H9 (cell line): ENCODE results near the gene SHLD2. TPM values are rescaled to one million over a fixed set of nuclear protein-coding genes. Genes with fewer than 3 reads are reported as not detected.
"Not testable (repeated sequence)": the region's sequence is repeated elsewhere in the genome, so short reads cannot be mapped to it uniquely, and the experiment has no call there.

Experiments used
- DNase-seq: peaks from one replicate; pipeline ENCODE4 v3.0.0-alpha.2; 2017
- H2AFZ ChIP-seq: one replicate; pipeline ENCODE4 v1.6.1; 2013; ENCODE audit warnings: mild to moderate bottlenecking, low read length, control low read depth, moderate library complexity
- H2AK5ac ChIP-seq: 2 replicates; pipeline ENCODE4 v1.6.1; 2013; ENCODE audit warnings: low read length, control low read depth, mixed read lengths; ENCODE audit not compliant: insufficient read length
- H2BK120ac ChIP-seq: one replicate; pipeline ENCODE4 v1.6.1; 2013; ENCODE audit warnings: low read depth, mild to moderate bottlenecking, low read length, control low read depth, inconsistent platforms; ENCODE audit not compliant: poor library complexity, severe bottlenecking
- H2BK12ac ChIP-seq: 2 replicates; pipeline ENCODE4 v1.6.1; 2013; ENCODE audit warnings: low read length, control low read depth, mixed read lengths, low read depth; ENCODE audit not compliant: insufficient read length
- H2BK15ac ChIP-seq: 2 replicates; pipeline ENCODE4 v1.6.1; 2013; ENCODE audit warnings: low read depth, low read length, control low read depth
- H2BK20ac ChIP-seq: one replicate; pipeline ENCODE4 v1.6.1; 2013; ENCODE audit warnings: low read depth, mild to moderate bottlenecking, low read length, control low read depth, inconsistent platforms; ENCODE audit not compliant: poor library complexity, severe bottlenecking
- H2BK5ac ChIP-seq: 2 replicates; pipeline ENCODE4 v1.6.1; 2013; ENCODE audit warnings: low read length, control low read depth, mixed read lengths; ENCODE audit not compliant: insufficient read length
- H3K14ac ChIP-seq: 2 replicates; pipeline ENCODE4 v1.6.1; 2013; ENCODE audit warnings: low read length, control low read depth; ENCODE audit not compliant: insufficient read depth
- H3K18ac ChIP-seq: 2 replicates; pipeline ENCODE4 v1.6.1; 2013; ENCODE audit warnings: low read depth, mild to moderate bottlenecking, mixed read lengths, low read length, control low read depth; ENCODE audit not compliant: insufficient read length
- H3K23ac ChIP-seq: 2 replicates; pipeline ENCODE4 v1.6.1; 2013; ENCODE audit warnings: low read length, control low read depth, mixed read lengths, low read depth; ENCODE audit not compliant: insufficient read length
- H3K23me2 ChIP-seq: 2 replicates; pipeline ENCODE4 v1.6.1; 2013; ENCODE audit warnings: low read depth, mild to moderate bottlenecking, mixed read lengths, low read length, control low read depth; ENCODE audit not compliant: insufficient read length, poor library complexity, severe bottlenecking
- H3K27ac ChIP-seq: 2 replicates; pipeline ENCODE4 v1.5.1; 2013; ENCODE audit warnings: low read length, control low read depth, mixed read lengths, low read depth; ENCODE audit not compliant: insufficient read length
- H3K27me3 ChIP-seq: 2 replicates; pipeline ENCODE4 v1.6.1; 2013; ENCODE audit warnings: low read length, control low read depth, inconsistent platforms; ENCODE audit not compliant: insufficient read depth
- H3K4ac ChIP-seq: 2 replicates; pipeline ENCODE4 v1.6.1; 2013; ENCODE audit warnings: low read depth, mild to moderate bottlenecking, control low read depth, inconsistent platforms, low read length, moderate library complexity
- H3K4me1 ChIP-seq: 2 replicates; pipeline ENCODE4 v1.6.1; 2013; ENCODE audit warnings: low read length, control low read depth, inconsistent platforms; ENCODE audit not compliant: insufficient read depth
- H3K4me2 ChIP-seq: 2 replicates; pipeline ENCODE4 v1.6.1; 2013; ENCODE audit warnings: low read length, control low read depth, mixed read lengths; ENCODE audit not compliant: insufficient read length, insufficient read depth
- H3K56ac ChIP-seq: 2 replicates; pipeline ENCODE4 v1.6.1; 2013; ENCODE audit warnings: low read depth, mild to moderate bottlenecking, mixed read lengths, low read length, control low read depth; ENCODE audit not compliant: insufficient read length
- H3K79me1 ChIP-seq: 2 replicates; pipeline ENCODE4 v1.6.1; 2013; ENCODE audit warnings: low read depth, mild to moderate bottlenecking, moderate library complexity, low read length, control low read depth, inconsistent platforms; ENCODE audit not compliant: insufficient read depth, poor library complexity, severe bottlenecking
- H3K79me2 ChIP-seq: 2 replicates; pipeline ENCODE4 v1.6.1; 2013; ENCODE audit warnings: low read length, control low read depth, inconsistent platforms; ENCODE audit not compliant: insufficient read depth
- H3K9ac ChIP-seq: 2 replicates; pipeline ENCODE4 v1.6.1; 2013; ENCODE audit warnings: low read length, control low read depth, mixed read lengths; ENCODE audit not compliant: insufficient read length; ENCODE audit errors: extremely low read depth
- H3K9me3 ChIP-seq: one replicate; pipeline ENCODE4 v1.6.1; 2013; ENCODE audit warnings: low read depth, low read length, inconsistent platforms; ENCODE audit not compliant: control insufficient read depth
- H3T11ph ChIP-seq: one replicate; pipeline ENCODE4 v1.6.1; 2013; ENCODE audit warnings: mild to moderate bottlenecking, low read length, control low read depth, inconsistent platforms
- H4K20me1 ChIP-seq: one replicate; pipeline ENCODE4 v1.6.1; 2013; ENCODE audit not compliant: control insufficient read depth, insufficient read length, insufficient read depth
- H4K5ac ChIP-seq: 2 replicates; pipeline ENCODE4 v1.6.1; 2013; ENCODE audit warnings: low read depth, mild to moderate bottlenecking, mixed read lengths, low read length, control low read depth; ENCODE audit not compliant: insufficient read length
- H4K8ac ChIP-seq: replicated peaks from 2 replicates; pipeline ENCODE4 v1.6.1; 2013; ENCODE audit warnings: low read length, control low read depth, mixed read lengths, low read depth; ENCODE audit not compliant: insufficient read length
- H4K91ac ChIP-seq: 2 replicates; pipeline ENCODE4 v1.6.1; 2013; ENCODE audit warnings: low read depth, mild to moderate bottlenecking, moderate library complexity, mixed read lengths, low read length, control low read depth; ENCODE audit not compliant: insufficient read length
- H3K27ac Mint-ChIP-seq, 3 experiments: 2 replicates in 2 of 3; 3 replicates in 1 of 3; pipeline ENCODE4 v1.8.0; 2020 to 2021; ENCODE audit warnings: mixed read lengths in 3 of 3, mild to moderate bottlenecking in 1 of 3, moderate library complexity in 1 of 3
- H3K27me3 Mint-ChIP-seq: 2 replicates; pipeline ENCODE4 v1.8.0; 2021; ENCODE audit warnings: low read depth, mild to moderate bottlenecking, moderate library complexity, mixed read lengths
- H3K36me3 Mint-ChIP-seq, 3 experiments: 2 replicates in 2 of 3; 3 replicates in 1 of 3; pipeline ENCODE4 v1.8.0; 2020 to 2021; ENCODE audit warnings: low read depth in 3 of 3, mixed read lengths in 3 of 3; ENCODE audit not compliant: insufficient read depth in 1 of 3
- H3K4me1 Mint-ChIP-seq, 2 experiments: 2 replicates each; pipeline ENCODE4 v1.8.0; 2020; ENCODE audit warnings: mixed read lengths in 2 of 2
- H3K4me3 Mint-ChIP-seq, 2 experiments: 2 replicates in 1 of 2; 3 replicates in 1 of 2; pipeline ENCODE4 v1.8.0; 2020 to 2021; ENCODE audit warnings: mild to moderate bottlenecking in 2 of 2, mixed read lengths in 2 of 2, moderate library complexity in 1 of 2
- H3K9me3 Mint-ChIP-seq, 2 experiments: 2 replicates in 1 of 2; 3 replicates in 1 of 2; pipeline ENCODE4 v1.8.0; 2020; ENCODE audit warnings: mild to moderate bottlenecking in 2 of 2, mixed read lengths in 2 of 2, moderate library complexity in 1 of 2
- WGBS: extraction: QIAGEN DNeasy Blood & Tissue Kit; methylation state at CpG from one replicate; pipeline ENCODE4 v1.1.7; 2013; ENCODE audit warnings: missing lambda C conversion rate, low lambda C conversion rate, mixed read lengths; ENCODE audit not compliant: insufficient read length; ENCODE audit errors: extremely low coverage; 5-methylcytosine and 5-hydroxymethylcytosine counted together
- total RNA-seq: library from RNA; stranded (reverse); gene quantifications from 2 replicates; pipeline ENCODE4 v1.2.1, GENCODE V29; 2021
- TF ChIP-seq, protein P1 (sequence below): fragments of 200-600 bp; sonication (generic); conservative IDR thresholded peaks from 3 replicates; pipeline ENCODE4 v1.8.0; 2021; ENCODE audit warnings: antibody characterized with exemption, mild to moderate bottlenecking

SHLD2 gene
- total RNA-seq, 1 experiment from 2014 or later, result 27.8 TPM

DNA sequence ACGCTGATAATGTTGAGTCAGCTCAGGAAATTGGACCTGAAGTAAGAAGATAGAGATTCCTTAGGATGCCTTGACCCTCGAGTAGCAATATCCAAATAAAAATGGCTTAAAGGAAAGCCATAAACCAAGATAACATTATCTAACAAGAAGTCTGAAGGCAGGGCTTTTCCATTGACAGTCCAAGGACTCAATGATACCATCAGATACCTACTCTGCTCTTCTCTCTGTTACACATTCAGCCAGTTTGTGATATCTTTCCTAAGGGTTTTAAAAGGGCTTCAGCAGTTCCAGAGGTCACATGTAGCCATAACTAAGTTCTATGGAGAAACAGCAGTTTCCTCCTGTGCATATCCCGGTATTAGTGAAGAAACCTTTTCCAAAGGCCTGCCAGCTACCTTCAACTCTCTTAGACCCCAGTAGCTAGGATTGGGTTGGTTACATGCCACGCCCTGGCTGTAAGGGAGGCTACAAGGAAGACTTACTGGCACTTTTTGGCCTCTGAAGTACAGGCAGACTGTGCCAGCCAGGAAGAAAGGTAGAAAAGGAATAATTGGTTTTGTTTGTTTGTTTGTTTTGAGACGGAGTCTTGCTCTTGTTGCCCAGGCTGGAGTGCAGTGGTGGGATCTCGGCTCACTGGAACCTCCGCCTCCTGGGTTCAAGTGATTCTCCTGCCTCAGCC, 10.6 kb downstream of the SHLD2 start:
- Histone ChIP-seq H3K18ac (no peak overlapping the region), H2BK120ac (no peak overlapping the region), H3K56ac (no peak overlapping the region), H3K4me2 (no peak overlapping the region), H3K23me2 (no peaks in the 10 kb centered on the region), H2BK20ac (no peak overlapping the region), H2AK5ac (no peak overlapping the region), H2BK15ac (no peak overlapping the region), H3K23ac (no peak overlapping the region), H2AFZ (no peak overlapping the region), H3K79me2 (peaks cover 2% of the 10 kb centered on the region; the same call in 1 of the 2 replicates), H3K27me3 (no peaks in the 10 kb centered on the region), H3K4ac (no peak overlapping the region), H3K14ac (no peak overlapping the region), H4K20me1 (no peaks in the 10 kb centered on the region), H3K27ac (no peak overlapping the region), H2BK12ac (no peak overlapping the region), H3T11ph (no peak overlapping the region), H3K9ac (no peak overlapping the region), H4K5ac (no peak overlapping the region), H4K91ac (no peak overlapping the region), H2BK5ac (no peak overlapping the region), H4K8ac (no peak overlapping the region), H3K4me1 (no peaks in the 10 kb centered on the region), H3K79me1 (peaks cover 3% of the 10 kb centered on the region), H3K9me3 (no peaks in the 10 kb centered on the region)
- TF ChIP-seq, protein P1, sequence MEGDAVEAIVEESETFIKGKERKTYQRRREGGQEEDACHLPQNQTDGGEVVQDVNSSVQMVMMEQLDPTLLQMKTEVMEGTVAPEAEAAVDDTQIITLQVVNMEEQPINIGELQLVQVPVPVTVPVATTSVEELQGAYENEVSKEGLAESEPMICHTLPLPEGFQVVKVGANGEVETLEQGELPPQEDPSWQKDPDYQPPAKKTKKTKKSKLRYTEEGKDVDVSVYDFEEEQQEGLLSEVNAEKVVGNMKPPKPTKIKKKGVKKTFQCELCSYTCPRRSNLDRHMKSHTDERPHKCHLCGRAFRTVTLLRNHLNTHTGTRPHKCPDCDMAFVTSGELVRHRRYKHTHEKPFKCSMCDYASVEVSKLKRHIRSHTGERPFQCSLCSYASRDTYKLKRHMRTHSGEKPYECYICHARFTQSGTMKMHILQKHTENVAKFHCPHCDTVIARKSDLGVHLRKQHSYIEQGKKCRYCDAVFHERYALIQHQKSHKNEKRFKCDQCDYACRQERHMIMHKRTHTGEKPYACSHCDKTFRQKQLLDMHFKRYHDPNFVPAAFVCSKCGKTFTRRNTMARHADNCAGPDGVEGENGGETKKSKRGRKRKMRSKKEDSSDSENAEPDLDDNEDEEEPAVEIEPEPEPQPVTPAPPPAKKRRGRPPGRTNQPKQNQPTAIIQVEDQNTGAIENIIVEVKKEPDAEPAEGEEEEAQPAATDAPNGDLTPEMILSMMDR, result no peak
- H3K4me1 Mint-ChIP-seq, result no peaks in the 10 kb centered on the region
- WGBS, result no CpG with 5 or more reads among the region's 7 CpGs
- H3K9me3 Mint-ChIP-seq, result no peaks in the 10 kb centered on the region
- no peaks in the 10 kb centered on the region for H3K27me3 Mint-ChIP-seq
- no peak for DNase-seq
- H3K27ac Mint-ChIP-seq, result peak overlapping the region in 1 of 3 experiments; percentile 35; a peak in 2 of 7 replicates
- H3K36me3 Mint-ChIP-seq, result peaks cover 2 to 52% (median 45%) of the 10 kb centered on the region in 3 experiments; a peak in 6 of 7 replicates
- H3K4me3 Mint-ChIP-seq, result no peak overlapping the region

DNA sequence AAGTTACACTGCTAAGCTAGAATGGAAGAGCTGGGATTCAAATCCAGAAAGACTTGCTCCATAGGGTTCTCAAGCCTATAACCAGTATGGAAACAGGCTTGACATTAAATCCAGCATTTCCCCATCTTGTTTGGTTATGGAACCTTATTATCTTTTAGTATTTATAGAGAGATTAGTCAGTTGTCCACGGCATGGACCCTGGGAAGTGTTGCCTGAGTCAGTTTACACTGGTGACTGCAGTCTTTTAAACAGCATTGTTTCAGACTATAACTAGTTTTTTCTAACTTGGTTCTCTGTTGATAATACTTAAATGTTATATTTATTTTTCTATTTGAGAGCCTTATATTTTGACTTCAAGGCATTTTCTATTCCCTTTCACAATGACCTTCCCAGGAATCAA, 23.1 kb downstream of the SHLD2 start:
- H3K36me3 Mint-ChIP-seq, result peaks cover 3 to 12% (median 9%) of the 10 kb centered on the region in 3 experiments; a peak in 6 of 7 replicates
- not testable (repeated sequence) for H4K91ac ChIP-seq, H3K23ac ChIP-seq, H2BK15ac ChIP-seq, H3K27me3 Mint-ChIP-seq, H4K20me1 ChIP-seq, H3K23me2 ChIP-seq, H4K5ac ChIP-seq, H3K4me3 Mint-ChIP-seq, H3K9me3 Mint-ChIP-seq, H4K8ac ChIP-seq, H3K14ac ChIP-seq, H3K27me3 ChIP-seq, H2BK12ac ChIP-seq, H2BK5ac ChIP-seq, H2BK120ac ChIP-seq, H3K4me1 Mint-ChIP-seq, H3K9me3 ChIP-seq, H3K56ac ChIP-seq, H3K9ac ChIP-seq, H2BK20ac ChIP-seq, H3K27ac ChIP-seq, H3K18ac ChIP-seq, H3K4ac ChIP-seq, H3K4me2 ChIP-seq, H3K79me1 ChIP-seq, H3K27ac Mint-ChIP-seq, H2AFZ ChIP-seq, H2AK5ac ChIP-seq, H3T11ph ChIP-seq, DNase-seq, H3K4me1 ChIP-seq, H3K79me2 ChIP-seq
- no CpG with 5 or more reads among the region's 1 CpG for WGBS
